Body of pancreas (tissue), 4 donors: ENCODE data around the gene APOBEC3B.
A peak's percentile ranks its signal among the peaks of the same experiment; 100 is the strongest.

Source experiments
- POLR2A ChIP-seq, 3 donors: fragments of 450-650 bp; IDR thresholded peaks; one replicate each; pipeline ENCODE4 v1.6.1; 2016; ENCODE audit warnings: antibody characterized with exemption in 3 of 3, mild to moderate bottlenecking in 2 of 3
- TF ChIP-seq, protein P1 (sequence below), 7 experiments: fragments of 450-650 bp in 4 of 7; fragments of 200-600 bp in 3 of 7; sonication (generic) in 3 of 7; IDR thresholded peaks; one replicate each; pipeline ENCODE4 v1.5.1; 2016 to 2019; ENCODE audit warnings: antibody characterized with exemption in 7 of 7

DNA sequence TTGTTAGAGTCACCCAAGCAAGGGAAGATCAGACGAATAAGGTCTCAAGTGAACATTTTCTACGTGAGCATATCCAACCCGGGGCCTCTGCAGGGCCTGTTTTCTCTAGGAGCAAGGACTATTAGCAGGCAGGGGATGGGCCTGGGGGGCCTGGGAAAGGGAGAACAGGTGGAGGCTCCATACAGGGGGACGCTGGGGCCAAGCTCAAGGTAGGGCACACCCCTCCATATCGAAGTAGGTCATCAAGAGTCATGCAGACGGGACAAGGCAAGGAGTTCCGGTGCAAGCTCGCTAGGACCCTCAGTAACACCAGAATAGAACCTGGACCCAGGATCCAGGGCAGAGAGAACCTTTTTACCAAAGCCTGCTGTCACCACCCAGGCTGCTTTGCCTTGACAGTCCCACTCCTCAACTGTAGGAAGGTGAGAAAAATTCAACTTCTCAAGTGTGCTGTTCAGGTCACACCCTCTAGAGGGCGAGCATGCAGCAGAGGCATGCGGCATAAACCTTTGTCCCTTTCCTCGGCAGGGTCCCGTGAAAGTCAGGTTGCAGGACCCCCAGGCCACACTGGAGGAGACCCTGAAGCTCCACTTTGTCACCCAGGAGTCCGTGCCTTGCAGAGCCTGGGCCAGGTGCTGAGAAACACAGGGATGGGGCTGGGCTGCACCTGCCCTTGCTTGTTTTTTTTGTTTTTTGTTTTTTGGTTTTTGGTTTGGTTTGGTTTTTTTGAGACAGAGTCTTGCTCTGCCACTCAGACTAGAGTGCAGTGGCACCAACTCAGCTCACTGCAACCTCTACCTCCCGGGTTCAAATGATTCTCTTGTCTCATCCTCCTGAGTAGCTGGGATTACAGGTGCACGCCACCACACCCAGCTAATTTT is 8.6 kb upstream of the APOBEC3B start:
- TF ChIP-seq POLR2A (IDR thresholded peaks at IDR 0.05) = no peak
- TF ChIP-seq, protein P1, sequence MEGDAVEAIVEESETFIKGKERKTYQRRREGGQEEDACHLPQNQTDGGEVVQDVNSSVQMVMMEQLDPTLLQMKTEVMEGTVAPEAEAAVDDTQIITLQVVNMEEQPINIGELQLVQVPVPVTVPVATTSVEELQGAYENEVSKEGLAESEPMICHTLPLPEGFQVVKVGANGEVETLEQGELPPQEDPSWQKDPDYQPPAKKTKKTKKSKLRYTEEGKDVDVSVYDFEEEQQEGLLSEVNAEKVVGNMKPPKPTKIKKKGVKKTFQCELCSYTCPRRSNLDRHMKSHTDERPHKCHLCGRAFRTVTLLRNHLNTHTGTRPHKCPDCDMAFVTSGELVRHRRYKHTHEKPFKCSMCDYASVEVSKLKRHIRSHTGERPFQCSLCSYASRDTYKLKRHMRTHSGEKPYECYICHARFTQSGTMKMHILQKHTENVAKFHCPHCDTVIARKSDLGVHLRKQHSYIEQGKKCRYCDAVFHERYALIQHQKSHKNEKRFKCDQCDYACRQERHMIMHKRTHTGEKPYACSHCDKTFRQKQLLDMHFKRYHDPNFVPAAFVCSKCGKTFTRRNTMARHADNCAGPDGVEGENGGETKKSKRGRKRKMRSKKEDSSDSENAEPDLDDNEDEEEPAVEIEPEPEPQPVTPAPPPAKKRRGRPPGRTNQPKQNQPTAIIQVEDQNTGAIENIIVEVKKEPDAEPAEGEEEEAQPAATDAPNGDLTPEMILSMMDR (IDR thresholded peaks at IDR 0.05) = peak in 5 of 7 experiments; percentile 64 to 85 (median 82)
